NB4 (cell line): ENCODE data around the gene PLSCR1.

Source experiments
- CTCF ChIP-seq: IDR thresholded peaks from one replicate; pipeline ENCODE4 v1.5.1; 2012; ENCODE audit warnings: low read depth, low read length
- MYC ChIP-seq: IDR thresholded peaks from 2 replicates; pipeline ENCODE4 v1.6.1; 2011; ENCODE audit warnings: low read depth, low read length
- POLR2A ChIP-seq: IDR thresholded peaks from 2 replicates; pipeline ENCODE4 v1.6.1; 2011; ENCODE audit warnings: mild to moderate bottlenecking; ENCODE audit not compliant: insufficient read length; ENCODE audit errors: extremely low read depth

DNA sequence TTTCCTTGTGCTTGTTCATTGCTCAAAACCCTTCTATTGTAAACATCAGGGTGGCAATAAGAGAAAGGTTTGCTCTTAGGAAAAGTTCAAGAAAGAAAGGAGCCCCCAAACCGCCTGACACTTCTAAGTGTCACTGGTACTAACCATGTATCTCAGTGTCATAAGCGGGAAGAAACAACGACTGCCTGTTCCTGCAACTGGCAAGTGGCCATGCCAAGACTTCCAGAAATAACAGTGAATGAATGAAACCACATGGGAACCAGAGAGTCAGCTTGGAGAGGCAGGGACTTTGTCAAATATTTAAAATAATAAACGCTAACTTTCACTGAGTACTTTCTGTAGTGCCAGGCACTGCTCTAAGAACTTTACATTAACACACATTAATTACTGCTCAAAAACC, 76.2 kb downstream of the PLSCR1 start:
- TF ChIP-seq CTCF (no peak), POLR2A (no peak), MYC (no peak)
